Right ventricle myocardium inferior (tissue), 1 donor: ENCODE results near the gene EPB41L4A. TPM values are rescaled to one million over a fixed set of nuclear protein-coding genes. Genes with fewer than 3 reads are reported as not detected.
A peak's percentile ranks its signal among the peaks of the same experiment; 100 is the strongest.

Experiments
- ATAC-seq: fragments of 200-7000 bp; cut with Tn5 transposase; one replicate; pipeline ENCODE4 v1.9.1; 2020; ENCODE audit warnings: mild to moderate bottlenecking, moderate library complexity
- DNase-seq: peaks from one replicate; pipeline ENCODE4 v3.0.0; 2021; ENCODE audit errors: missing footprints
- intact Hi-C: fragments of 100-400 bp; cut with DNase I; formaldehyde crosslinking; loops from one replicate; pipeline ENCODE4 v1.11.0; 2022
- total RNA-seq: library from RNA; stranded (reverse); fragmentation: NEBNext Ultra II Directional; extraction: Animal tissue kit (Norgen Biotek cat#: 25700); gene quantifications from one replicate; pipeline ENCODE4 v1.2.1, GENCODE V29; 2021
- donor health status: DM: no; HTN: yes; CAD: no; lungs with severe emphysema.

Gene EPB41L4A
- total RNA-seq, 1 donor from 2014 or later = 21.5 TPM

- DNase-seq (no peak), ATAC-seq (peak; percentile 43)
- intact Hi-C loops = no loop called here
Observed at GRCh38 chr5:112283943-112284929, 134.8 kb downstream of the EPB41L4A start.

GRCh38 chr5:112283034-112283582 is 136.0 kb downstream of the EPB41L4A start:
- no peak for DNase-seq
- no peak for ATAC-seq
- intact Hi-C loops = no loop called here

- DNase-seq (no peak), ATAC-seq (no peak)
- intact Hi-C loops = no loop called here
Observed at GRCh38 chr5:112279082-112279481, 140.0 kb downstream of the EPB41L4A start.

GRCh38 chr5:112276991-112277390 is 142.1 kb downstream of the EPB41L4A start:
- intact Hi-C loops = no loop called here
- ATAC-seq (no peak), DNase-seq (no peak)

- DNase-seq = no peak
- intact Hi-C loops = no loop called here
- ATAC-seq = no peak
Observed at GRCh38 chr5:112275671-112276070, 143.4 kb downstream of the EPB41L4A start.

- DNase-seq (no peak), ATAC-seq (no peak)
- intact Hi-C loops = loop anchor here (1.0 kb wide), 1 partner anchor 42 kb away; no protein-coding TSS in a partner anchor
Observed at GRCh38 chr5:112270299-112271293, 148.5 kb downstream of the EPB41L4A start.

GRCh38 chr5:112267231-112267630 is 151.8 kb downstream of the EPB41L4A start:
- ATAC-seq = no peak
- DNase-seq = no peak
- intact Hi-C loops = no loop called here

GRCh38 chr5:112264666-112265065 is 154.4 kb downstream of the EPB41L4A start:
- intact Hi-C loops = no loop called here
- no peak for DNase-seq
- ATAC-seq = no peak

GRCh38 chr5:112264151-112264550 is 154.9 kb downstream of the EPB41L4A start:
- ATAC-seq (no peak), DNase-seq (no peak)
- intact Hi-C loops = no loop called here

GRCh38 chr5:112263469-112263868 is 155.6 kb downstream of the EPB41L4A start:
- DNase-seq (no peak), ATAC-seq (no peak)
- intact Hi-C loops = no loop called here

GRCh38 chr5:112258571-112258970 is 160.5 kb downstream of the EPB41L4A start:
- ATAC-seq = no peak
- intact Hi-C loops = no loop called here
- DNase-seq = no peak

- intact Hi-C loops = no loop called here
- DNase-seq = no peak
- no peak for ATAC-seq
Observed at GRCh38 chr5:112257976-112258375, 161.1 kb downstream of the EPB41L4A start.

- no peak for ATAC-seq
- no peak for DNase-seq
- intact Hi-C loops = no loop called here
Observed at GRCh38 chr5:112257005-112257404, 162.1 kb downstream of the EPB41L4A start.

GRCh38 chr5:112254303-112254702 is 164.8 kb downstream of the EPB41L4A start:
- no peak for ATAC-seq
- intact Hi-C loops = no loop called here
- DNase-seq = no peak

- intact Hi-C loops = no loop called here
- ATAC-seq (peak; percentile 92), DNase-seq (no peak)
Observed at GRCh38 chr5:112253478-112254250, 165.4 kb downstream of the EPB41L4A start.

- DNase-seq (no peak), ATAC-seq (no peak)
- intact Hi-C loops = no loop called here
Observed at GRCh38 chr5:112250551-112250950, 168.5 kb downstream of the EPB41L4A start.

GRCh38 chr5:112248623-112249022 is 170.5 kb downstream of the EPB41L4A start:
- intact Hi-C loops = no loop called here
- no peak for DNase-seq
- ATAC-seq = peak; percentile 38

- intact Hi-C loops = no loop called here
- DNase-seq (no peak), ATAC-seq (no peak)
Observed at GRCh38 chr5:112247960-112248359, 171.1 kb downstream of the EPB41L4A start.
